ENCODE measurements around the gene ABAT.

ABAT gene

DNA sequence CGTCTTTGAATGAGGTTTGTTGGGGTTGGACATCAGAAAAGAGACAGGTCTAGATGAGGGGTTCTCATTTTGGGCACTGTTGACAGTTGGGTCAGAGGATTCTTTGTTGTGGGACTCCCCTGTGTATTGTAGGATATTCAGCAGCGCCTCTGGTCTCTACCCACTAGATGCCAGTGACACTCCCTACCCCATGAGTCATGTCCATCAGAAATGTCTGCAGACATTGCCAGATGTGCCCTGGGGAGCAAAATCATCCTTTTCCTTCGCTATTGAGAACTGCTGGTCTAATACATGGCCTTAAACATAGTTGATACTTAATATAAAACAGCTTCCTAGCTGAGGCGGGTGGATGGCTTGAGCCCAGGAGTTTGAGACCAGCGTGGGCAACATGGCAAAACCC is 3.1 kb downstream of the ABAT start:
- TF ChIP-seq, protein P1, sequence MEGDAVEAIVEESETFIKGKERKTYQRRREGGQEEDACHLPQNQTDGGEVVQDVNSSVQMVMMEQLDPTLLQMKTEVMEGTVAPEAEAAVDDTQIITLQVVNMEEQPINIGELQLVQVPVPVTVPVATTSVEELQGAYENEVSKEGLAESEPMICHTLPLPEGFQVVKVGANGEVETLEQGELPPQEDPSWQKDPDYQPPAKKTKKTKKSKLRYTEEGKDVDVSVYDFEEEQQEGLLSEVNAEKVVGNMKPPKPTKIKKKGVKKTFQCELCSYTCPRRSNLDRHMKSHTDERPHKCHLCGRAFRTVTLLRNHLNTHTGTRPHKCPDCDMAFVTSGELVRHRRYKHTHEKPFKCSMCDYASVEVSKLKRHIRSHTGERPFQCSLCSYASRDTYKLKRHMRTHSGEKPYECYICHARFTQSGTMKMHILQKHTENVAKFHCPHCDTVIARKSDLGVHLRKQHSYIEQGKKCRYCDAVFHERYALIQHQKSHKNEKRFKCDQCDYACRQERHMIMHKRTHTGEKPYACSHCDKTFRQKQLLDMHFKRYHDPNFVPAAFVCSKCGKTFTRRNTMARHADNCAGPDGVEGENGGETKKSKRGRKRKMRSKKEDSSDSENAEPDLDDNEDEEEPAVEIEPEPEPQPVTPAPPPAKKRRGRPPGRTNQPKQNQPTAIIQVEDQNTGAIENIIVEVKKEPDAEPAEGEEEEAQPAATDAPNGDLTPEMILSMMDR (IDR thresholded peaks at IDR 0.05; ENCODE audit: low read depth, low read length): no peak
- no peak for TF ChIP-seq EZH2phosphoT487 (IDR thresholded peaks at IDR 0.05; ENCODE audit: low read depth)
- no peaks in the 10 kb centered on the region for H3K36me3 ChIP-seq (replicated peaks; ENCODE audit: low read depth, low read length)
- H3K4me3 ChIP-seq (ENCODE audit: low read length): no peak overlapping the region
- peaks cover 9% of the 10 kb centered on the region; the same call in 1 of the 2 replicates for H3K27me3 ChIP-seq (ENCODE audit: low read depth, low read length)
- no peak overlapping the region for H3K4me2 ChIP-seq (ENCODE audit: low read length)
- H3K9me3 ChIP-seq (ENCODE audit: insufficient read depth, low read length): no peaks in the 10 kb centered on the region
- no peaks in the 10 kb centered on the region for H4K20me1 ChIP-seq (ENCODE audit: insufficient read depth, low read length)
- no peak overlapping the region for H3K27ac ChIP-seq (ENCODE audit: low read length)
- H3K79me2 ChIP-seq (ENCODE audit: low read length): no peaks in the 10 kb centered on the region
- no peak overlapping the region for H2AFZ ChIP-seq (ENCODE audit: low read depth, low read length)
- H3K4me1 ChIP-seq (ENCODE audit: low read length): peaks cover 11% of the 10 kb centered on the region
- no peak overlapping the region for H3K9ac ChIP-seq (ENCODE audit: low read length)

DNA sequence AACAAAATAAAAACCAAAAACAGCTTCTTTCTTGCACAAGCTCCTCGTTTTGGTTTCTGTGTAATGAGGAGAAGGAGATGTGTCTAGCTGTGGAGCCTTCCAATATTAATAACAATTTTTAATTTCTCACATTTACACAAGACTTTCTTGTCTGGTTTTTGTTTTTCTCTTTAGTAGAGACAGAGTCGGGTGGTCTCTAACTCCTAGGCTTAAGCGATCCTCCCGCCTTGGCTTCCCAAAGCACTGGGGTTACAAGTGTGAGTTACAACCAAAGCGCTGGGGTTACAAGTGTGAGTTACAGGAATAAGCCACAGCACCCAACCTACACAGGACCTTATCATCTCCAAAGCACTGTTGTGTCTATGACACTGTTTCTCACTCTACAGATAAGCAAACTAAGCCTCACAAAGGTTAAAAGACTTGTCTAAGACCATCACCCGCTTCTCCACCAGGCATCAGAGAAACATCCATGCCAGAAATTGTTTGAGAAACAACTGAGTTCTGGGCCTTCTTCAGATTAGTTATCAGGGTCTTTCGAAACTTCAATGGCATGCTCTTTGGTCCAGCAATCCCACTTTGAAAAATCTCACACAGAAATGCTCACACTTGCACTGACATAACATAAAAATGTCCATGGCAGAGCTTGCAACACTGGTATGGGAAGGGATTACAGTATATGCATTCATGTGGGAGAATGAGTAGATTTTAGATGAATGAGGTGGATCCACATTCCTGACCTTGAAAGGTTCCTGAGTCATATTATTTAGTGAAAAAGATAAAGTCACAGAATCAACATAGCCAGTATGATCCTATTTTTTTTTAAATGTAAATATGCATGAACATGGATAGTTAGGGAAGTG is 3.9 kb downstream of the ABAT start:
- Histone ChIP-seq H4K20me1 (ENCODE audit: insufficient read depth, low read length) (no peaks in the 10 kb centered on the region), H3K27ac (ENCODE audit: low read length) (no peak overlapping the region), H3K9ac (ENCODE audit: low read length) (no peak overlapping the region), H3K27me3 (ENCODE audit: low read depth, low read length) (peaks cover 9% of the 10 kb centered on the region; the same call in 1 of the 2 replicates), H3K4me3 (ENCODE audit: low read length) (no peak overlapping the region), H3K9me3 (ENCODE audit: insufficient read depth, low read length) (no peaks in the 10 kb centered on the region), H3K4me2 (ENCODE audit: low read length) (no peak overlapping the region), H2AFZ (ENCODE audit: low read depth, low read length) (no peak overlapping the region), H3K4me1 (ENCODE audit: low read length) (peaks cover 11% of the 10 kb centered on the region), H3K79me2 (ENCODE audit: low read length) (no peaks in the 10 kb centered on the region), H3K36me3 (replicated peaks; ENCODE audit: low read depth, low read length) (no peaks in the 10 kb centered on the region)
- TF ChIP-seq EZH2phosphoT487 (IDR thresholded peaks at IDR 0.05; ENCODE audit: low read depth): no peak
- TF ChIP-seq, protein P1 (IDR thresholded peaks at IDR 0.05; ENCODE audit: low read depth, low read length): no peak

DNA sequence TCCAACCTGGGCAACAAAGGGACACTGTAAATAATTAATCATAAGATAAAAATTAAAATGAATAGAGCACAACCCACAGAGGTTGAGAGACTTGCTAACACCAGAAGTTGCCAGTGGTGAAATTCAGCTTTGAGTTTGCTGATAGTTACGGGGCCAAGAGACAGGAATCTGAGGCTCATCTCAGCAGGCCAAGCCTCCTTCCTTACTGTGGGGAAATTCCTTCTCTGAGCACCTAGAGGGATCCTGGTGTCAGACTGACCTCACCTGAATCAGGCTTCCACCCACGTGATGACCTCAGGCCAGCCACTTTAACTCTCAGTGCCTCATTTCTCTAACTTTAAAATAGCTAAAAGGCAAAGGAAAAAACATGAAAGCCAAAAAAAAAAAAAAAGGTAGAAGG is 4.7 kb downstream of the ABAT start:
- Histone ChIP-seq H3K27ac (ENCODE audit: low read length) (no peak overlapping the region), H4K20me1 (ENCODE audit: insufficient read depth, low read length) (no peaks in the 10 kb centered on the region), H2AFZ (ENCODE audit: low read depth, low read length) (no peak overlapping the region), H3K36me3 (replicated peaks; ENCODE audit: low read depth, low read length) (no peaks in the 10 kb centered on the region), H3K27me3 (ENCODE audit: low read depth, low read length) (peaks cover 9% of the 10 kb centered on the region; the same call in 1 of the 2 replicates), H3K9ac (ENCODE audit: low read length) (no peak overlapping the region), H3K4me3 (ENCODE audit: low read length) (no peak overlapping the region), H3K4me2 (ENCODE audit: low read length) (no peak overlapping the region), H3K79me2 (ENCODE audit: low read length) (no peaks in the 10 kb centered on the region), H3K4me1 (ENCODE audit: low read length) (peaks cover 8% of the 10 kb centered on the region), H3K9me3 (ENCODE audit: insufficient read depth, low read length) (no peaks in the 10 kb centered on the region)
- TF ChIP-seq EZH2phosphoT487 (IDR thresholded peaks at IDR 0.05; ENCODE audit: low read depth): no peak
- TF ChIP-seq, protein P1 (IDR thresholded peaks at IDR 0.05; ENCODE audit: low read depth, low read length): no peak

DNA sequence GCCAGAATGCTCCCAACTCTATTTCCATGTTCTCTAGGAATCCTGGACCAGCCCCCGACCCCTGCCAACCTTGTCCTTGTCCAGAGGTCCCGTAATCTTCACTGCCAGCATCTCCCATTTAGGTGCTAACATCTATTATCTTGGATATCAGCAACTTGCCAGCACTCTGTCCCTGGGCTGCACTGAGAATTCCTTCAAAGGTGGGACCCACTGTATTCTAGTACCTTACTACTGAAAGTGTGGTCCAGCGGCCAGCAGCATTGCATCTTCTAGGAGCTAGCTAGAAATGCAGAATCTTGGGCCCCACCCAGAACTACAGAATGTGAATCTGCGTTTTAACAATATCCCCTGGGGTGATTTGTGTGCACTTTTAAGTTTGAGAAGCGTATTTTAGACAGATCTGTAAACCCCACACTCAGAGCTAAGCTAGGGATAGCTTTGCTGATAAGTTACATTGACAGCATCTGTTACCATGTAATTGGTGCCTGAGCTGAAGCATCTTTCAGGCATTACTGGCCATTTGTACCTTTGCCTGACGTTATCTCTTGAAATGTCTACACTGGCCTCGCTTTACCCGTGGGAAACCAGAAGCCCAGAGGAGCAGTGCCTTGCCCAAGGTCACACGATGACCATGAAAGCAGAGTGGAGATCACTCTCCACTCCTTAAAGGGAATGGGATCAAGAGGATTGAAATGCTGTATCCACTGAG is 8.3 kb downstream of the ABAT start:
- no peak for TF ChIP-seq EZH2phosphoT487 (IDR thresholded peaks at IDR 0.05; ENCODE audit: low read depth)
- TF ChIP-seq, protein P1 (IDR thresholded peaks at IDR 0.05; ENCODE audit: low read depth, low read length): no peak

More for the DNA sequence above, 8.3 kb downstream of the ABAT start:
- no peaks in the 10 kb centered on the region for H3K79me2 ChIP-seq (ENCODE audit: low read length)
- no peak overlapping the region for H2AFZ ChIP-seq (ENCODE audit: low read depth, low read length)
- H3K9ac ChIP-seq (ENCODE audit: low read length): no peak overlapping the region
- H3K27ac ChIP-seq (ENCODE audit: low read length): no peak overlapping the region
- H3K36me3 ChIP-seq (replicated peaks; ENCODE audit: low read depth, low read length): no peaks in the 10 kb centered on the region
- no peaks in the 10 kb centered on the region for H3K4me1 ChIP-seq (ENCODE audit: low read length)
- H3K27me3 ChIP-seq (ENCODE audit: low read depth, low read length): peaks cover 5% of the 10 kb centered on the region; the same call in 1 of the 2 replicates
- no peak overlapping the region for H3K4me2 ChIP-seq (ENCODE audit: low read length)
- no peaks in the 10 kb centered on the region for H3K9me3 ChIP-seq (ENCODE audit: insufficient read depth, low read length)
- no peak overlapping the region for H3K4me3 ChIP-seq (ENCODE audit: low read length)
- no peaks in the 10 kb centered on the region for H4K20me1 ChIP-seq (ENCODE audit: insufficient read depth, low read length)
